AG08395 (cell line): ENCODE results near the gene MTHFD1L.
"Not testable (repeated sequence)": the region's sequence is repeated elsewhere in the genome, so short reads cannot be mapped to it uniquely, and the experiment has no call there.

Experiments used
- DNase-seq: peaks from one replicate; pipeline ENCODE4 v3.0.0; 2012; ENCODE audit warnings: mixed read lengths, low spot score

MTHFD1L gene

DNA sequence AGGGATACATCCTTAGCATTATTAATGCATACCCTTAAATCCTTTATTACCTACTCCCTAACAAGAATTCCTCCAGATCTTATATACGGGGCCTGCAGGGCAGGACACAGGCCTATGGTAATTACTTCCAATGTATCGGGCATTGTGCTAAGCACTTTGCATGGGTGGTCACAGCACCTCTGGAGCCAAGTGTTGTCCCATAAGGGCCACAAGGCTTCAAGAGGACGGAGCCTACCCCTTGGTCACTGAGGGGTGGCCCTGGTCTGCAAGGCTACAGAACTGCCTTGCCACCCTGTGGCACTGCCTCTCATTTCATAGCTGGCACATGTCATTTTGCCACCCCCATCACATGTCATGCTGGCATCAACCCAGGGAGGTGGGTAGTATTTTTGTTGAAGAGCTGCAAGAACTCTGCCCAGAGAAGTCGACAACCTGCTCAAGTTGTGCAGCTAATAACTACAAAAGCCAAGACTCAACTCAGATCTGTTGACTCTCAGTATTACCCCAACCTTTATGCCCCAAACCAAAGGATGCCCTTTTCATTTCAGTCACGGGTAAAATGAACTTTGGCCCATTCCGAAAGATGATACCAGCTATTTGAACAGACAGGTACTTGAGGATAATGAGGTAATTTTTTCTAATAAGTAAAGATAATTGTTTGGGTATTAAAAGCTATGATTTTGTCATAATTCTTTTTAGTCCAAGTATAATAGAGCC lies 230.2 kb downstream of the MTHFD1L start:
- DNase-seq, result no peak

DNA sequence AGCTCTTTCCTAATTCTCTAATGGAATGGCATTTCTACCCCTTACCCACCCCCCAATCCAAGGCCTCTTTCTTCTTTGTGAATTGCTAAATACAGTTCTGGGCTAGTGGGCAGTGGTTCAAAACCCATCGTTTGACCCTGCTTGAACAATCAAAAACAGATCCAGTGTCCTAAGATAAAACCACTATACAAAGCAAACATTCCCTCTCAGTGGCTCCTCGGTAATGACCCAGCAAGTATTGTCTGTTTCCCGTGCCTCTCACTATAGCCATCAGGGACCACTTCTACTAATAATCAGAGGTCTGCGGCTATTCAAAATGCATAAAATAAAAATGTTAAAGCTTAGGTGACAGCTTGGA lies 230.7 kb downstream of the MTHFD1L start:
- no peak for DNase-seq

DNA sequence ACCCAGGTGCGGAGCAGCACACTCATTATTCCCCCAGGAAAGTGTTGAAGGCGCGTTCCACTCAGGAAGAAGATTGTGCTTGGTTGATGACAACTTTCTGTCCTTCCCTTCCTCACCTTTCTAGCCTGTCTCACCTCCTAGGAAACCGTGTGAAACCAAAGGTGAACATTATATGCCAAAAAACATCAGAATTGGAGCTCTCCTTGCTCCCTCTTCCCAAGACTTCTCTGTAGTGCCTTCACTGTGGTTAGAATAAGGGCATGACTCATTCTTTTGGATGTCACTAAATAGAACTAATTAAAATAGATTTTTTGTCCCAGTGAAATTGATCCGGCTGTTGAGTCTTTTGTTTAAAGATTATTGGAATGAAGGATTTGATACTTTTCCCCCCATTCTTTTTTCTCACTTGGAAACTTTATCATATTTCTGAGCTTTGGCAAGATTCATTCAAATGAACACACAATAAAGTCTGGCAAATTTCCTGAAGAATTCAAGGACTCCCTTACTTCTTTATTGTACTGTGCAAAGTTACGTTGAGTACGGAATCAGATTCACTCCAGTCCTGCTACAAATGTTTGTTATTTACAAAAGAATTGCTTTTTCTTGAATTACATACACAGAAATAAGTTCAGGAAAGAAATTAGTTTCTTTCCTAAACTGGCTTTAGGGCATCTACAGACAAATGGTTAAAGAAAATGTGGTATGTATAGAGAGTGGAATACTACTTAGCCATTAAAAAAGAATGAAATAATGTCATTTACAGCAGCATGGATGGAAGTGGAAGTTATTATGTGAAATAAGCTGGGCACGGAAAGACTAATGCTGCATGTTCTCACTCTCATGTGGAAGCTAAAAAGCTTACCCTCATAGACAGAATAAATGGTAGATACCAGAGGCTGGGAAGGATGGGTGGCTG lies 231.4 kb downstream of the MTHFD1L start:
- no peak for DNase-seq

DNA sequence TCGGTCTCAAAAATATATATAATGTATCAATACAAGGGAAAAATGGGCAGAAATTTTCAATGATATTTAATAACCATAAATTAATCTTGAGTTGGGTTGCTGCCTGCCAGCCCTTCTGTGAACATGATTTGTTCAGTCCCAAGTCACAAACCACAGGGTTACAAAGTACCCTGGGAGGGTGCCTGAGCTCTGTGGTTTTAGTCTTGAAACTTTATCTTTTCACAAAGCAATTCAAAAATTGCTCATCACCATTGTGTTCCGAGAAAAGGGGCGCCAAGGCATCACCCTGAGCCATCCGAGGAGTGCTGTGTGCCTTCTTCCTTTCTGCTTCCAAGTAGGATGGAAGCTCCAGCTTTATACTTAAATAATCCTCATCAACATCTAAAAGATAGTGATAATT lies 232.7 kb downstream of the MTHFD1L start:
- no peak for DNase-seq

DNA sequence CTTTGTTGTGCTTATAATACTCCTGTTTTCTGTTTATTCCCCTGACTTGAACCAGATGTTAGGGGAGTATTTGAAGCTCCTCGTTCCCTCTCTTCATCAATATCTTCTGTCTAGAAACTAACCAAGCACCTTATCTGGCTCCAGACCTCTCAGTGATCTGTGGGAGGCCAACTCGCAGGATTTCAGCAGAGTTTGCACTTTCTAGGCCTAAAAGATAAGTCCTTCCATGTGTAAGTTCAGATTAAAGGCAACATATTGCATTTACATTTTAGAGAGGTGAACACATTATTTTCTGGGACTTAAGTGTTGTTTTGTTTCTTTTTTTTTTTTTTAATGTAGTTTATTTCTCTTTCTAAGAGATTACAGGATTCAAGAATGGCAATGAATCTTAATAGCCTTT lies 234.8 kb downstream of the MTHFD1L start:
- no peak for DNase-seq

DNA sequence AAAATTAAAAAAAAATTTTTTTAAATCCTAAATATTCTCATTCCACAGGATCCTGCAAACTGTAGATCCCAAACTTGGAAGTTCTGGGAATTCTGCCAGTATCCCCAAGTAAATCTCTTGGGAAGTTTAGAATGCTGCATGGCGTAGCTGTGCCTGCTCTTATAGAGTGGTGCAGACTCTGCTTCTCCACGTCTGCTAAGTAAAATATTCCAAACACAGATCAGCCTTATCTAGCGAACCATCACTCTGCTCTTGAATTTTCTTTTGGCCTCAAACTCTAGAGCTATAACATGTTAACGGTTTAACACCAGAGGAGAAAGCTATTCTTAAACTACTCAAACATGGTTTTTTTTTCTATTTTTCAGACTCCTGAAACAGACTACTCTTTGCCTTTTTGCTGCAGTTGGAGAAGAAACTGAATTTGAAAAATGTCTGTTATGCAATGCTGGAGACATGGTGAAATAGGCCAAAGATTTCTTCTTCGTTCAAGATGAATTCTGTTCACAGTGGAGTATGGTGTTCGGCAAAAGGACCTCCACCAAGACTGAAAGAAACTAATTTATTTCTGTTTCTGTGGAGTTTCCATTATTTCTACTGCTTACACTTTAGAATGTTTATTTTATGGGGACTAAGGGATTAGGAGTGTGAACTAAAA lies 235.8 kb downstream of the MTHFD1L start:
- DNase-seq, result no peak

DNA sequence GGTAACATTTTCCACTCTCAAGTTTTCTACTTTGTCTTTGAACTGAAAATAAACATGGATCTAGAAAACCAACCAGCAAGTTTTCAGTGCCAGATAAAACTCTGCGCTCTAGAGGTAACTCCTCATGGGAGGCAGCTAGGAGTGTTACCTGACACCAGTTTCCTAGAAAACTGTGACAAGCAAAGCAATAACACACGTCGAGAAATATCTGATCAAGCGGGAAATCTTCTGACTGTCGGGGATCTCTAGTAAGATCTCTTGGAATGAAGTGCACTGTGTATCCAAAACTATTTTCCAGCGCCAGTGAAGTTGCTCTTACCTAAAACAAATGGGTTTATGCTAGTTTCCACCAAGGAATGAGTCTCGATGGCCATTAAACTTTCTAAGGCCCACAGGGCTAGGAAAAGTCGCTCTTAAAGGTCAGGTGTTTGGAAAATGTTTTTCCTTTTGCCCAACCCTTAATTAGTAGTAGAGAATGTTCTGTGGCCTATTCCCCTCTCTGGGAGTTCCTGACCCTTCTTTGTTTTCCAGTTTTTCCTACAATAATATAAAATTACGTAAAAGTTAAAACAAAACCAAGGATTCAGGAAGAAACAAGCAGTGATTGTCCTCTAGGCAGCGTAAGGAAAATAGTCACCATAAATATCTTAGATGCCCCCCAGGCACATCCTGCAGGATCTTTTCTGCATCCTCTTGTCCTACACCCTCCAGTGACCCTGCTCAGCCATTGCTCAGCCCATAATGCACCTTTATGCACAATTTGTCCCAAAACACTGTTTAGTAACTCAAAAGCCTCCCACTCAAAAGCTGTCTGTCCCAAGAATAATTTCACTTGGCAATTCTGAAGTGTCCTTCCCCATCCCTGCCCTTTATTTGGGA lies 236.6 kb downstream of the MTHFD1L start:
- DNase-seq, result no peak

DNA sequence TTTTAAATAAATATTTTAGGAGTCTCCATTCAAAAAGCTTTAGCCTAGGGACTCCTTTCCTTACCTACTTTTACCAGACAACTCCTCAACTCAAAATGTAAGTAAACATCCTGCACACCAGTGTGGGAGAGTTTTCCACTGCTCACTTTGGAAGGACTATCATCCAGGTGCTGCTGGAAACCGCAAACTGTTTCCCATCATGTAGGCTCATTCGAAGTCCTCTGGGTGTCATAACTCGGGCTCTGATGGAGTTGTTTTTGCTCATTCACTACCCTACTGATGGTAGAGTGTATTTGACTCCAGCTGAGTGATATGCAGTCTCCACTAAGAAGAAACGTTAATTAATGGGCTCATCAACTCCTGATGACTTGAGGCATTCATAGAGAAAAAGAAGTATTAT lies 237.8 kb downstream of the MTHFD1L start:
- no peak for DNase-seq

DNA sequence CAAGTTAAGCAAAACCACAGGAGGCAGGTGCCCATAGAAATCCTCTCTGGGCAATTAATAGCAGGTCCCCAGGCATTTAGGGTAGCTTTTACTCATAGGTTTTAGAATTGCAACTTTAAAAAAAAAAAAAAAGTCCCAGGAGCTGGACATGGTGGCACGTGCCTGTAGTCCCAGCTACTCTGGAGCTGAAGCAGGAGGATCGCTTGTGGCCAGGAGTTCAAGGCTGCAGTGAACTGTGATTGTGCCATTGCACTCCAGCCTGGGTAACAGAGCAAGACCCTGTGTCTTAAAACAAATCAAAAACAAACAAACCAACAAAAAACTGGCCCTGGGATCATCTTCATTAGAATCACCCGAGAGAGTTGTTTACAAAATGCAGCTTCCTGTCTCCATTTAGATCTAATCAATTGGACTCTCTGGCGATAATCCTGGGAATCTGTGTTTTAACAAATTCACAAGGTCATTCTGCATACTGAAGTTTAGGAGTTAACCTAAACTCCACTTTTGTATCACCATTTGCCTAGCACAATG lies 242.5 kb downstream of the MTHFD1L start:
- DNase-seq, result no peak

DNA sequence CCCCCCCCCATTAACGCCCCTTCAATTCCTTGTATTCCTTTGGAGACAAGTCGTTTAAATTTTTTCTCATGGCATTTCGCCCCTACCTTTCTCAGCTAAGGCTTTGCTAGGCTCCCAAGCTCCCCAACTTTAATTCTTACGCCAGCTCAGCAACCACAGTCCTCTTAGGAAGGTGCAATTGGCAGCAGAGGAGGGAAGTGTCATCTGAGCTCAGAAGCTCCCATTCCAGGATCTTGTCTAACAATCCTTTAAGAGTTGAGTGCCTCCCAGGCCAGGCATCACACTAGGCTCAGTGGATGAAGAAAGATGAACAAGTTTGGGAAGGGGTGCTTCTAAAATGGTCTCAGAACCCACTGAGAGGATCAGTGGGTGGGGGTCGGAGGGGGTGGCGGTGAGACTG lies 243.0 kb downstream of the MTHFD1L start:
- no peak for DNase-seq

DNA sequence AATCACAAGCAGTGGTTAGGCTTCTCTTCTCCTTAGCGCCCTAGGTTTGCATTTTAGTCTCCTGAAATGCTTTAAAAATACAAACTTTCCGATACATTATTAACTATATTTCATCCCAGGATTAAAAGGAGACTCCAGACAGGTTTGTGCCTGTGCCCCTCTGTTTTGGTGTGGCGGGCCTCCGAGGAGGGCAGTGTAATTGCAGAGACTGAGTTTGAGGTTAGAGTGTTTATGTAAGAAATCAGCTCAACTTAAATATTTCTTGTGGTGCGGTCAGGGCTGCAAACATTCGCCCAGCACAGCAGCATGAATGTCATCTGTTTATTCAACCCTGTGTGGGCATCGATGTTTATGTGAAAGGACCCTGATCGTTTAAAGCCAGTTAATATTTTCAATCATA lies 243.9 kb downstream of the MTHFD1L start:
- DNase-seq, result no peak

DNA sequence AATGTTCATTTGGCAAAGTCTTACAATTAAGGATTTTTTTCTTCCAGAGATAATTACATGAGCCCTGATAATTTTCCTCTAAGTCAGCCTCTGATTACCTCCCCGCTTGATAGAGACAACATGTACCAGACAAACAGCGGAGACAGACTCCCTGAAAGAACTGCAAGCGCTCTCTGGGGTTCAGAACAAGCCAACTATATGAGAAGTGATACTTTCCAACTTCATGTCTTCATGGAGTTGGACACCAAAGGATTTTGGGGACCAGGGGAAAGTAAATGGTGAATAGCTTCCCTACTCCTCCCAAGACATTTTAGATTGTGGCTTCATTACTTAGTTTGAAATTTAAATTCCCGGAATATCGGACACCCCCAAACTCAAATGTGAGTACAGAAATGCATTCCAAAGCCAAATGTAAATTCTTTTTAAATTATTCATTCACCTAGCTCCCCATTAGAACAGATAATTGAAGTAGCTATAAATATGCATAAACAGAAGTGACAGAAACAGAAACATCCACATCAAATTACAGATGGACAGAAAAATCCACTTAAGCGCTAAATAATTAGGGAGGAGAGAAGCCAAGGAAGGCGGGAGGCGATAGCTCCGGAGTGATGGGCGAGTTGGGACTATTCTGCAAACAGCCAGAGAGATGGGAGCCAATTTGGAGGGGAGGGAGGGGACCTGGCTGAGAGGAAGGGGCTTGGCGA lies 244.5 kb downstream of the MTHFD1L start:
- no peak for DNase-seq

DNA sequence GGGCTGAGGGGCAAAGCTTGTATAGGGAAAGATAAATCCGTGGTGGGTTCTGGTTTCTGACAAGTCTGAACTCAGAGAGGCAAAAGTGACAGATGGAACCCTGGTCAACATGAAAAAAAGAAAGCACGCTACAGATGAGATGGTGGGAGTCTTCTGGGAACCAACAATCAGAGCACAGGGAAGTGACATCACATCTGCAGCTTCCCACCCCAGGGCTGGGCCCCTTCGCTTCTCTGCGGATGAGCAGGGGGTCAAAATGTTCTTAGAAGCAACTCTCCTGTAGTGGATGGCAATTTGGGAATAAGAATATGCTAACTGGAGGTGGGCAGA lies 245.0 kb downstream of the MTHFD1L start:
- no peak for DNase-seq

DNA sequence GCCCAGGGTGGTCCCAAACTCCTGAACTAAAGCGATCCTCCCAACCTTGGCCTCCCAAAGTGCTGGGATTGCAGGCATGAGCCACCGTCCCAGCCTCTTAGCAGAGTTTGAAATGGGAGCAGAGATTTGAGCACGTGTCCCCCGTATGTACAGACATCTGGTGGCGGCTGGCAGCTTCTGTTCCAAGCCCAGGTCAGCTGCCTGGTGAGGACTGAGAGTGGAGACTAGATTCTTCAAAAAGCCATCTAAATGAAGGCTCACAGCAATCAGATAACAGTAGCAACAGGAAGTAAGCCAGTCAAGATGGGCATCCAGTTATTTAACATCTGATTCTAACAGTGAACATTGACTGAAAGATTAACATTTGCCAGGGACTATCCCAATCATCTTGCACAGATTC lies 246.2 kb downstream of the MTHFD1L start:
- no peak for DNase-seq

DNA sequence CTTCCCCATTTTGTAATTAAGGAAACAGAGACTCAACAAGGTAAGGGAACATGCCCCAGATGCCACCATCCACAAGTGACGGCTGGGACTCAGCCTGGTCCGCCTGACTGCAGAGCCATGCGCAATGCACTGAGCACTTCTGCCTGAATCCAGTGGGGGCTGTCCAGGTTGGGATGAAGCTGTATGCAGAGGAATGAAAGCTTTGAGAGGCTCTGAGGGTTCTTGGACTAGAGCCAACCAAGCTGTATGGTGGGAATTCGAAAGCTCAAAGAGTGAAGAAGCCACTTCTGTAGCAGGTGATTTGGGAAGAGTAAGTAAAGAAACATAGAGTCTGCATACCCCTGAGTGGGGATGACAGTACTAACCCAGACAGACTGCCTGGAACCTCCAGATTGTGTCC lies 246.6 kb downstream of the MTHFD1L start:
- no peak for DNase-seq

DNA sequence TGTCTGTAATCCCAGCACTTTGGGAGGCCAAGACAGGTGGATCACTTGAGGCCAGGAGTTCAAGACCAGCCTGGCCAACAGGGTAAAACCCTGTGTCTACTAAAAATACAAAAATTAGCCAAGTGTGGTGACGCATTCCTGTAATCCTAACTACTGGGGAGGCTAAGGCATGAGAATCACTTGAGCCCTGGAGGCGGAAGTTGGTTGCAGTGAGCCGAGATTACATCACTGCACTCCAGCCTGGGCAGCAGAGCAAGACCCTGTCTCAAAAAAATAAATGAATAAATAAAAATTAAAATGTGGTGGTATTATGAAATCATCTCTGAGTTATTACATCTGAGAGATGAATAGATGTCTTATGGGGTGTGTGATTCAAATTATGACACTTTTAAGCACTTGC lies 247.4 kb downstream of the MTHFD1L start:
- DNase-seq, result not testable (repeated sequence)

DNA sequence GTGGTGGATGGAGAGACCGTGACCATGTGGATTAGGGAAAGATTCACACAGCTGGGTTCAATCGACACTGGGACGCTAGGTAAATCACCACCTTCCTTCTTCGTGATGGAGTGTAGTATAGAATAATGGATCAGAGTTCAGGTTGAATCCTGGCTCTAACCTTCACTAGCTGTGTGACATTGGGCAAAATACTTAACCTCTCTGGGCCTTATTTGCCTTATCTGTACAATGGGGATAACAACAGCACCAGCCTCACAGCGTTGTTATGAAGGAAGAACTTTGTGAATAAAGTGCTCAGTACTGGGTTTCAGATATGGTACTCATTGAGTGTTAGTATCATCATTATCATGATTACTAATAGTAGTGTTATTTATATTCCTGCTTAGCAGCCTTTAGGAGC lies 248.1 kb downstream of the MTHFD1L start:
- DNase-seq, result no peak

DNA sequence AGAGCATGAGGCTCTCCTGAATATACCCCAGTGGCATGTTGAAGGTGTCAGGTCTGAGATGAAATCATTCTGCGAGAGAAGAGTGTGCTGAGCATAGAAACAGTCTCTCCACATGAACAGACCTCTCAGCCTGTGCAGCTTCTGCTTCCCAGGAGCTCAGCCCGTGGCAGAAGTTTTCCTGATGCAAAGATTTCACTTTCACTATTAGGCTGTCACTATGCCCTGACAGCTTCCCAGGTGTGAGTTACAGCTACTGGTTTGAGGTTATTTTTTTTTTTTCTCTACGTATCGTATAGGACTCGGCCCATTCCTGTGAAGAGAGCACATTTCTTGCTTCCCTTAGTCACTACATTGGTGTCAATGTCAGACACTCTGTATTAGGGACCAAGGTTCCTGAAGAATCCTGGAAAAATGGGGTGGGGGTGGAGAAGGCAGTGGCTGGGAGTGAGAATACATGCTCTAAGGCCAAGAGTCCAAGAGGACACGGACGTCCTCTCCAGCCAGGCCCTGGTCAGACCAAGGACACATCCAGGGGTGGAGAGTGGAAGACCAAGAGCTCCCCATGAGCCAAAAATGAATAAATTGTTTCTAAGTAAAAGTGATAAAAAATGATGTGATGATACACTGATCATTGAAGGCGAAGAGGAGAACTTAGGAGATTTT lies 253.1 kb downstream of the MTHFD1L start:
- DNase-seq, result no peak

DNA sequence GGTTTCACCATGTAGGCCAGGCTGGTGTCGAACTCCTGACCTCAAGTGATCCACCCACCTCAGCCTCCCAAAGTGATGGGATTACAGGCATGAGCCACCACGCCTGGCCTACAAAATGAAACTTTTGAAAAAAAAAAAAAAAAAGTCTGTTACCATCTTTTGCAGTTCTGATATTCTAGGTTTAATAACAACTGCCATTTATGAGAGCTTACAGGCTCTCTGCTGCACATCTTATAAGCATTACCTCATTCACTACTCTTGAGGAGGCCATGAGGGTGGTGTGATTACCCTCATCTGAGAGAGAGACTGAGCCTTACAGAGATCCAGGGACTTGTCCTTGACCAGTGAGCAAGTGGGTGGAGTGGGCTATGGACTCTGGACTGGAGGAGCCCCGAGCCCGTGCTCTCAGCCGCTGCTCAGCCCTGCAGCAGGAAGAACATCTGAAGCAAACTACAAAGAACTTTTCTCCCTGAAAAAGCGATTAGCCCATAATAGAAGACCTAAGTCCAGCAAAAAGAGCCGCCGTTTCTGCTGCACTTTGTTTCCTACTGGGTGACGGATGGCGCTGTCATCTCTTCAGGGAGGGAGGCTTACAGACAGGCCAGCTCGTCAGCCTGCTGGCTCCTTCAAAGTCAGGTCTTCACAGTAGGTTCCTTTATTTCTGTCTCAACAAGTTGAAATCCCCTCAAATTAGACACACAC lies 254.5 kb downstream of the MTHFD1L start:
- no peak for DNase-seq

DNA sequence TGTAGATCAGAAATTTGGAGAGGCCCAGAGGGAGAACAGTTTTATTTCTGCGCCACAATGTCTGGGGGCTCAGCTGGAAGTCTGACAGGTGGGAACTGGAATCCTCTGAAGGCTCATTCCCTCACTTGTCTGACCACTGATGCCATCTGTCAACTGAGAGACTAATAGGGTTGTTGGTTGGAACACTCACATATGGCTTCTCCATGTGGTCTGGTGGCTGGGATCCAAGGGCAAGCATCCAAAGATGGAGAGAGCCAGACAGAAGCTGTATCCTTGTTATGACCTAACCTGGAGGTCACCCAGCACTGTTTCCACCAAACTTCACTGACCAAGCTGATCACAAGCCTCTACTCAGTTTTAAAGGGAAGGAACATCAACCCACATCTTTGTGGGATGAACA lies 256.4 kb downstream of the MTHFD1L start:
- DNase-seq, result no peak
